SH-SY5Y (cell line): Measurements from ENCODE around the gene FRK.

ENCODE experiments used
- GATA2 ChIP-seq: IDR thresholded peaks from 2 replicates; pipeline ENCODE4 v1.6.1; 2011; ENCODE audit warnings: mild to moderate bottlenecking, low read depth, low read length
- GATA3 ChIP-seq: IDR thresholded peaks from 2 replicates; pipeline ENCODE4 v1.6.1; 2011; ENCODE audit warnings: low read depth, mild to moderate bottlenecking, low read length, moderate library complexity

GRCh38 chr6:116096979-116097816, 36.5 kb upstream of the FRK start:
- TF ChIP-seq GATA2 (no peak), GATA3 (no peak)
